MCF 10A (cell line): ENCODE measurements around the gene PEAK1. TPM values are rescaled to one million over a fixed set of nuclear protein-coding genes. Genes with fewer than 3 reads are reported as not detected.
A peak's percentile ranks its signal among the peaks of the same experiment; 100 is the strongest.

Source experiments
- BruUV-seq: library from RNA; stranded (reverse); fragments of 400-500 nt; replicated peaks from 2 replicates; lab custom pipeline; 2021; lab: Mats Ljungman, UMichigan
- CTCF ChIA-PET: fragments of 300-600 bp; sonication (Branson Sonifier 250); formaldehyde crosslinking; extraction: SDS; loops from one replicate; lab custom pipeline; 2021; ENCODE audit warnings: antibody characterized with exemption, inconsistent platforms; lab: Yijun Ruan, JAX
- POLR2A ChIA-PET: fragments of 300-600, 350-650 bp; sonication (Branson Sonifier 250); formaldehyde crosslinking; extraction: SDS; loops from one replicate; lab custom pipeline; 2020; ENCODE audit warnings: antibody characterized with exemption, inconsistent platforms; lab: Yijun Ruan, JAX
- DNase-seq: peaks from one replicate; pipeline ENCODE4 v3.0.0-alpha.2; 2018; ENCODE audit not compliant: unreplicated experiment
- H3K27ac Mint-ChIP-seq: one replicate; pipeline ENCODE4 v1.8.0; 2022; ENCODE audit warnings: mild to moderate bottlenecking, low read depth, mixed read lengths; ENCODE audit not compliant: unreplicated experiment
- H3K27me3 Mint-ChIP-seq: one replicate; pipeline ENCODE4 v1.8.0; 2022; ENCODE audit warnings: mixed read lengths; ENCODE audit not compliant: insufficient read depth, unreplicated experiment
- H3K36me3 Mint-ChIP-seq: one replicate; pipeline ENCODE4 v1.8.0; 2022; ENCODE audit warnings: mild to moderate bottlenecking, moderate library complexity, mixed read lengths; ENCODE audit not compliant: insufficient read depth, unreplicated experiment
- H3K4me1 Mint-ChIP-seq: one replicate; pipeline ENCODE4 v1.8.0; 2022; ENCODE audit warnings: mixed read lengths; ENCODE audit not compliant: insufficient read depth, unreplicated experiment
- H3K4me3 Mint-ChIP-seq: one replicate; pipeline ENCODE4 v1.8.0; 2022; ENCODE audit warnings: mild to moderate bottlenecking, moderate library complexity, mixed read lengths; ENCODE audit not compliant: unreplicated experiment
- H3K9me3 Mint-ChIP-seq: one replicate; pipeline ENCODE4 v1.8.0; 2022; ENCODE audit warnings: mixed read lengths; ENCODE audit not compliant: unreplicated experiment
- CTCF ChIP-seq: fragments of 200-600 bp; IDR thresholded peaks from one replicate; pipeline ENCODE4 v1.8.0; 2022; ENCODE audit warnings: antibody characterized with exemption, mild to moderate bottlenecking; ENCODE audit not compliant: unreplicated experiment
- intact Hi-C: fragments of 100-400 bp; cut with micrococcal nuclease; formaldehyde crosslinking; loops from 2 replicates; pipeline ENCODE4 v1.14.1; 2022
- total RNA-seq: library from RNA; stranded (reverse); gene quantifications from 2 replicates; pipeline ENCODE4 v1.2.3, GENCODE V29; 2022

Gene PEAK1
- total RNA-seq, 1 experiment from 2014 or later: 20.0 TPM

GRCh38 chr15:77066971-77067690, 352.8 kb downstream of the PEAK1 start:
- BruUV-seq: no TSS peak
- peak overlapping the region; percentile 31 for H3K27ac Mint-ChIP-seq
- H3K9me3 Mint-ChIP-seq: no peaks in the 10 kb centered on the region
- H3K27me3 Mint-ChIP-seq: no peaks in the 10 kb centered on the region
- intact Hi-C loops: no loop called here
- CTCF ChIA-PET: no interaction called here
- DNase-seq: no peak
- H3K4me3 Mint-ChIP-seq: no peak overlapping the region
- no peak for TF ChIP-seq CTCF
- peaks cover 52% of the 10 kb centered on the region for H3K4me1 Mint-ChIP-seq
- POLR2A ChIA-PET: no interaction called here
- H3K36me3 Mint-ChIP-seq: peaks cover 5% of the 10 kb centered on the region

- Mint-ChIP-seq H3K4me3 (no peak overlapping the region), H3K4me1 (peaks cover 60% of the 10 kb centered on the region), H3K27me3 (no peaks in the 10 kb centered on the region), H3K36me3 (peaks cover 5% of the 10 kb centered on the region), H3K27ac (peak overlapping the region; percentile 8), H3K9me3 (no peaks in the 10 kb centered on the region)
- intact Hi-C loops: no loop called here
- no TSS peak for BruUV-seq
- CTCF ChIA-PET: interaction anchor here (0.6 kb wide), 1 partner anchor 888 kb away, joined by 3 read pairs; no protein-coding TSS in a partner anchor
- TF ChIP-seq CTCF: no peak
- DNase-seq: peak; percentile 55
- POLR2A ChIA-PET: interaction anchor here (0.6 kb wide), 1 partner anchor 10 kb away, joined by 3 read pairs; no protein-coding TSS in a partner anchor
These were observed 355.2 kb downstream of the PEAK1 start for GRCh38 chr15:77064539-77065308.

- BruUV-seq: no TSS peak
- Mint-ChIP-seq H3K27ac (peak overlapping the region; percentile 8), H3K27me3 (no peaks in the 10 kb centered on the region), H3K9me3 (no peaks in the 10 kb centered on the region), H3K4me1 (peaks cover 56% of the 10 kb centered on the region), H3K4me3 (no peak overlapping the region), H3K36me3 (peaks cover 5% of the 10 kb centered on the region)
- DNase-seq: no peak
- intact Hi-C loops: no loop called here
- no peak for TF ChIP-seq CTCF
- POLR2A ChIA-PET: interaction anchor here (0.6 to 0.9 kb wide), 3 partner anchors 9 to 786 kb away, joined by 3 read pairs; no protein-coding TSS in a partner anchor
- CTCF ChIA-PET: interaction anchor here (0.6 to 0.7 kb wide), 3 partner anchors 35 to 1142 kb away, joined by 3 to 6 read pairs (median 4); no protein-coding TSS in a partner anchor
These were observed 355.8 kb downstream of the PEAK1 start for GRCh38 chr15:77064063-77064462.

- Mint-ChIP-seq H3K27ac (no peak overlapping the region), H3K27me3 (no peaks in the 10 kb centered on the region), H3K36me3 (no peaks in the 10 kb centered on the region), H3K9me3 (no peaks in the 10 kb centered on the region), H3K4me1 (peaks cover 59% of the 10 kb centered on the region), H3K4me3 (no peak overlapping the region)
- ChIA-PET POLR2A (interaction anchor here (0.9 kb wide), 1 partner anchor 17 kb away, joined by 3 read pairs; no protein-coding TSS in a partner anchor), CTCF (interaction anchor here (0.6 to 0.7 kb wide), 2 partner anchors 34 to 1141 kb away, joined by 4 to 6 read pairs; no protein-coding TSS in a partner anchor)
- BruUV-seq: no TSS peak
- TF ChIP-seq CTCF: no peak
- DNase-seq: no peak
- intact Hi-C loops: no loop called here
These were observed 356.7 kb downstream of the PEAK1 start for GRCh38 chr15:77063249-77063648.
